DOHH2 (cell line): ENCODE results near the gene PRKAG3.

Source experiments
- H3F3A ChIP-seq: fragments of 200-600 bp; sonication (generic), shearing (Covaris generic); 2 replicates; pipeline ENCODE4 v1.6.0; 2016; ENCODE audit warnings: antibody characterized with exemption, mild to moderate bottlenecking; ENCODE audit not compliant: control insufficient read depth, insufficient read depth
- H3K27ac ChIP-seq: fragments of 200-600 bp; sonication (generic); 2 replicates; pipeline ENCODE4 v1.5.1; 2014; ENCODE audit warnings: low read depth, mild to moderate bottlenecking, low read length, moderate library complexity
- H3K27me3 ChIP-seq: fragments of 200-600 bp; sonication (generic); 2 replicates; pipeline ENCODE4 v1.6.1; 2014; ENCODE audit warnings: mild to moderate bottlenecking, low read length, mixed read lengths; ENCODE audit not compliant: control insufficient read depth
- H3K36me3 ChIP-seq: fragments of 200-600 bp; sonication (generic); 2 replicates; pipeline ENCODE4 v1.6.1; 2014; ENCODE audit warnings: mild to moderate bottlenecking, low read length, moderate library complexity, mixed read lengths; ENCODE audit not compliant: control insufficient read depth
- H3K4me1 ChIP-seq: fragments of 200-600 bp; sonication (generic); 2 replicates; pipeline ENCODE4 v1.6.1; 2014; ENCODE audit warnings: mild to moderate bottlenecking, low read length, mixed read lengths; ENCODE audit not compliant: control insufficient read depth
- H3K4me2 ChIP-seq: fragments of 200-600 bp; sonication (generic); 2 replicates; pipeline ENCODE4 v1.6.0; 2014; ENCODE audit warnings: mild to moderate bottlenecking, low read length, moderate library complexity
- H3K4me3 ChIP-seq: fragments of 200-600 bp; sonication (generic); 2 replicates; pipeline ENCODE4 v1.5.1; 2014; ENCODE audit warnings: mild to moderate bottlenecking, low read length, mixed read lengths
- H3K79me2 ChIP-seq: fragments of 200-600 bp; sonication (generic); 2 replicates; pipeline ENCODE4 v1.6.1; 2014; ENCODE audit warnings: mild to moderate bottlenecking, low read length, mixed read lengths; ENCODE audit not compliant: control insufficient read depth
- H3K9me2 ChIP-seq: fragments of 200-600 bp; sonication (generic); replicated peaks from 2 replicates; pipeline ENCODE4 v1.6.1; 2014; ENCODE audit warnings: mild to moderate bottlenecking, low read length, mixed read lengths; ENCODE audit not compliant: control insufficient read depth
- H3K9me3 ChIP-seq: fragments of 200-600 bp; sonication (generic); 2 replicates; pipeline ENCODE4 v1.6.1; 2014; ENCODE audit warnings: antibody characterized with exemption, low read length, mixed read lengths; ENCODE audit not compliant: control insufficient read depth, insufficient read depth
- H4K20me1 ChIP-seq: fragments of 200-600 bp; sonication (generic); 2 replicates; pipeline ENCODE4 v1.6.0; 2014; ENCODE audit warnings: low read depth, mild to moderate bottlenecking, antibody characterized with exemption, low read length, moderate library complexity; ENCODE audit not compliant: control insufficient read depth, insufficient read depth
- CTCF ChIP-seq: fragments of 200-600 bp; sonication (generic); IDR thresholded peaks from one replicate; pipeline ENCODE4 v1.5.1; 2014; ENCODE audit warnings: antibody characterized with exemption, mild to moderate bottlenecking, low read depth, low read length; ENCODE audit not compliant: poor library complexity, severe bottlenecking
- EZH2phosphoT487 ChIP-seq: fragments of 200-600 bp; sonication (generic); IDR thresholded peaks from 2 replicates; pipeline ENCODE4 v1.6.1; 2017; ENCODE audit warnings: borderline replicate concordance, mild to moderate bottlenecking, antibody characterized with exemption, low read length, moderate library complexity, mixed read lengths

PRKAG3 gene

DNA sequence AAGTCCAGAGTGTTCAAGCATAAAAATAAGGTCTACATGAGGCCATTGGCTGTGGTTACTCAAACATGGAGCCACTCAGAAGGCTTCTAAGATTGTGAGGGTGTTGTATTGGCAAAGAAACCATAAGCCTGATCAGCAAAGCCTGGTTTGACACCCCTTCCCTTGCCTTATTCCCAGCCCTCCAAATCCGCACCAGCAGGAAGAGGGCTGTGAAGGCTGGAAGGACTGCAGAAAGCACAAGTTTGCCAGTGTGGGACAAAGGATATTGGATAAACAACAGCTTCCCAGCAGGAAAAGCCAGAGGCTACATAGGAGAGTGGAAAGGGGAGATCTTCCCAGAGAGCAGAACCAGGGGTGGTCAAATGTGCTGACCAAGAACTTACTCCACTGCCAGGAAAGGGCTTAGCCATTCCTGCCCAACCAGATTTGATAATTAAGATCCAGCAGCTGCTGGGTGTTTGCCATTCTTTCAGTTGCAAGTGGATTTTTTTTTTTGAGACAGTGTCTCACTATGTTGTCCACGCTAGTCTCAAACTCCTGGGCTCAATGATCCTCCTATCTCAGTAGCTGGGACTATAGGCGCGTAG lies 1.5 kb upstream of the PRKAG3 start:
- TF ChIP-seq EZH2phosphoT487 (no peak), CTCF (no peak)
- Histone ChIP-seq H3K79me2 (no peaks in the 10 kb centered on the region), H3K27ac (no peak overlapping the region), H3K36me3 (no peaks in the 10 kb centered on the region), H3K4me3 (no peak overlapping the region), H3F3A (no peaks in the 10 kb centered on the region), H3K4me2 (no peak overlapping the region), H3K9me3 (no peaks in the 10 kb centered on the region), H3K4me1 (peaks cover 3% of the 10 kb centered on the region; the same call in 1 of the 2 replicates), H3K27me3 (peaks cover 40% of the 10 kb centered on the region), H3K9me2 (no peaks in the 10 kb centered on the region), H4K20me1 (no peaks in the 10 kb centered on the region)

- H3K9me2 ChIP-seq, result no peaks in the 10 kb centered on the region
- H3K4me2 ChIP-seq, result no peak overlapping the region
- no peaks in the 10 kb centered on the region for H3K9me3 ChIP-seq
- H4K20me1 ChIP-seq, result no peaks in the 10 kb centered on the region
- no peaks in the 10 kb centered on the region for H3F3A ChIP-seq
- H3K79me2 ChIP-seq, result no peaks in the 10 kb centered on the region
- no peak overlapping the region for H3K4me3 ChIP-seq
- H3K27me3 ChIP-seq, result peaks cover 36% of the 10 kb centered on the region
- H3K27ac ChIP-seq, result no peak overlapping the region
- peaks cover 3% of the 10 kb centered on the region; the same call in 1 of the 2 replicates for H3K4me1 ChIP-seq
- no peak for TF ChIP-seq EZH2phosphoT487
- TF ChIP-seq CTCF, result no peak
- H3K36me3 ChIP-seq, result no peaks in the 10 kb centered on the region
Measured at GRCh38 chr2:218832520-218832919, 917 bp upstream of the PRKAG3 start.

DNA sequence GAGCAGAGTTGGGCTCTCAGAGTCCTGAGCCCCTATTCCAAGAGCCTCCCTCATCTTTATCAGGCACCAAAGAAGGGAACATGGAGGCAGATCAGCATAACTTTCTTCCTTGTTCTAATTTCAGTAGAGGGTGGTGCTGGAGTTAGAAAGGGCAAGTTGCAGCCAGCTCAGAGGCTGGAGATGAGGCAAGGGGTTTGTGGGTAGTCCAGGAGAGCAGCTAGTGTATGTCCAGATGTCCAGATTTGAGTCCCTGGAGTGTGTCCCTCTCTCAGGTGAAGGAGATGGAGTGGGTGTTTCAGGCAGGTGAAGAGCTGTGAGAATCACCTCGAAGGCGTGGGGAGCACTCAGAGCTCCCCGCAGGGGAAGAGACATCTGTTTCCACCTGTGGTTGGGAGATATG lies 478 bp upstream of the PRKAG3 start:
- Histone ChIP-seq H3F3A (no peaks in the 10 kb centered on the region), H4K20me1 (no peaks in the 10 kb centered on the region), H3K4me1 (peaks cover 3% of the 10 kb centered on the region; the same call in 1 of the 2 replicates), H3K9me2 (no peaks in the 10 kb centered on the region), H3K79me2 (no peaks in the 10 kb centered on the region), H3K27me3 (peaks cover 32% of the 10 kb centered on the region), H3K36me3 (no peaks in the 10 kb centered on the region), H3K4me3 (no peak overlapping the region), H3K4me2 (no peak overlapping the region), H3K27ac (no peak overlapping the region), H3K9me3 (no peaks in the 10 kb centered on the region)
- no peak for TF ChIP-seq CTCF
